Endothelial cell of umbilical vein (primary cell): ENCODE data around the gene PARP16. TPM values are rescaled to one million over a fixed set of nuclear protein-coding genes. Genes with fewer than 3 reads are reported as not detected.

Experiments
- BruUV-seq: library from RNA; stranded (reverse); fragments of 400-500 nt; replicated peaks from 2 replicates; lab custom pipeline; 2021; lab: Mats Ljungman, UMichigan
- CTCF ChIA-PET: fragments of 300-600, 350-600 bp; sonication (Branson Sonifier 250); formaldehyde crosslinking; loops from one replicate; lab custom pipeline; 2021; ENCODE audit warnings: antibody characterized with exemption, inconsistent platforms; lab: Charles Lee
- POLR2A ChIA-PET: fragments of 300-600, 350-600 bp; sonication (Branson Sonifier 250); formaldehyde crosslinking; loops from one replicate; lab custom pipeline; 2021; ENCODE audit warnings: antibody characterized with exemption, inconsistent platforms; lab: Charles Lee
- DNase-seq: peaks from one replicate; pipeline ENCODE4 v3.0.0-alpha.2; 2011; ENCODE audit warnings: low read depth, low spot score
- FAIRE-seq: peaks from 2 replicates; lab custom pipeline; 2011; peaks lifted over from hg19 to GRCh38; lab: Jason Lieb, UNC
- H2AFZ ChIP-seq: 2 replicates; pipeline ENCODE4 v1.6.0; 2012; ENCODE audit warnings: low read depth, low read length, control low read depth, inconsistent platforms
- H3K27ac ChIP-seq: 2 replicates; pipeline ENCODE4 v1.5.1; 2011; ENCODE audit warnings: low read depth, mild to moderate bottlenecking, control low read depth, low read length, moderate library complexity; ENCODE audit not compliant: insufficient read depth
- H3K27me3 ChIP-seq, 2 experiments: 2 replicates each; pipeline versions ENCODE4 v1.6.0 to v1.6.1; 2011; ENCODE audit warnings: low read length in 2 of 2, mixed read lengths in 1 of 2; ENCODE audit not compliant: control insufficient read depth in 2 of 2, insufficient read depth in 2 of 2
- H3K36me3 ChIP-seq, 2 experiments: 2 replicates in 1 of 2; 3 replicates in 1 of 2; pipeline ENCODE4 v1.5.1; 2011; ENCODE audit warnings: low read length in 2 of 2, mild to moderate bottlenecking in 1 of 2, moderate library complexity in 1 of 2; ENCODE audit not compliant: control insufficient read depth in 2 of 2, insufficient read depth in 2 of 2; ENCODE audit errors: extremely low read depth in 1 of 2
- H3K4me1 ChIP-seq: 3 replicates; pipeline ENCODE4 v1.5.1; 2011; ENCODE audit warnings: mild to moderate bottlenecking, low read length; ENCODE audit not compliant: control insufficient read depth, insufficient read depth; ENCODE audit errors: extremely low read depth
- H3K4me2 ChIP-seq: 2 replicates; pipeline ENCODE4 v1.6.1; 2011; ENCODE audit warnings: low read length, control low read depth, mixed read lengths; ENCODE audit not compliant: insufficient read depth
- H3K4me3 ChIP-seq, 3 experiments: fragments of 200-600 bp in 1 of 3; sonication (generic), shearing (Covaris generic) in 1 of 3; replicated peaks in 1 of 3; 2 replicates each; pipeline ENCODE4 v1.5.1; 2011 to 2016; ENCODE audit warnings: control low read depth in 3 of 3, low read length in 3 of 3, mild to moderate bottlenecking in 2 of 3, inconsistent platforms in 1 of 3, low read depth in 1 of 3, moderate library complexity in 1 of 3; ENCODE audit not compliant: insufficient read depth in 1 of 3
- H3K79me2 ChIP-seq: 2 replicates; pipeline ENCODE4 v1.6.0; 2012; ENCODE audit warnings: low read length, inconsistent platforms; ENCODE audit not compliant: control insufficient read depth, insufficient read depth
- H3K9ac ChIP-seq: replicated peaks from 2 replicates; pipeline ENCODE3; 2011; ENCODE audit warnings: low read length, control low read depth; ENCODE audit not compliant: insufficient read depth; ENCODE audit errors: extremely low read depth
- H3K9me1 ChIP-seq: replicated peaks from 3 replicates; pipeline ENCODE4 v1.6.0; 2011; ENCODE audit warnings: mild to moderate bottlenecking, low read length; ENCODE audit not compliant: control insufficient read depth, insufficient read depth; ENCODE audit errors: extremely low read depth
- H3K9me3 ChIP-seq: replicated peaks from 2 replicates; pipeline ENCODE4 v1.5.1; 2012; ENCODE audit warnings: low read length, inconsistent platforms; ENCODE audit not compliant: control insufficient read depth, insufficient read depth
- H4K20me1 ChIP-seq: replicated peaks from 2 replicates; pipeline ENCODE3; 2011; ENCODE audit warnings: mild to moderate bottlenecking, low read length; ENCODE audit not compliant: control insufficient read depth, insufficient read depth; ENCODE audit errors: extremely low read depth
- EZH2 ChIP-seq: IDR thresholded peaks from 2 replicates; pipeline ENCODE4 v1.6.1; 2012; ENCODE audit warnings: borderline replicate concordance, low read depth, mild to moderate bottlenecking, moderate library complexity, low read length, inconsistent platforms; ENCODE audit not compliant: severe bottlenecking
- FOS ChIP-seq: IDR thresholded peaks from 2 replicates; pipeline ENCODE4 v1.6.1; 2011; ENCODE audit warnings: mild to moderate bottlenecking, low read length, moderate library complexity, borderline replicate concordance; ENCODE audit not compliant: insufficient read depth
- GATA2 ChIP-seq: IDR thresholded peaks from 2 replicates; pipeline ENCODE4 v1.7.0; 2011; ENCODE audit warnings: low read depth, mild to moderate bottlenecking, moderate library complexity, mixed read lengths, low read length; ENCODE audit not compliant: insufficient read length, insufficient read depth
- JUN ChIP-seq: IDR thresholded peaks from 2 replicates; pipeline ENCODE4 v1.6.1; 2011; ENCODE audit warnings: borderline replicate concordance, low read depth; ENCODE audit not compliant: insufficient read length, insufficient read depth
- MYC ChIP-seq: IDR thresholded peaks from one replicate; pipeline ENCODE4 v1.6.1; 2011; ENCODE audit warnings: mild to moderate bottlenecking, low read depth, low read length
- POLR2A ChIP-seq: IDR thresholded peaks from 2 replicates; pipeline ENCODE4 v1.6.1; 2012; ENCODE audit warnings: low read depth, mild to moderate bottlenecking, control low read depth, low read length
- POLR2AphosphoS5 ChIP-seq: IDR thresholded peaks from 2 replicates; pipeline ENCODE4 v1.6.1; 2012; ENCODE audit warnings: low read depth, mild to moderate bottlenecking, control low read depth, low read length, moderate library complexity; ENCODE audit not compliant: insufficient read depth
- dilution Hi-C: fragments of 300-500 bp; cut with MboI; formaldehyde crosslinking; loops from one replicate; pipeline ENCODE4 v1.15.0; 2019; ENCODE audit warnings: low sequenced_read_pairs; ENCODE audit not compliant: extremely low pct_ligation_motif_present
- intact Hi-C: fragments of 100-400 bp; cut with micrococcal nuclease; formaldehyde crosslinking; loops from one replicate; pipeline ENCODE4 v1.10.0; 2022
- polyA plus RNA-seq, 4 experiments: library from polyadenylated mRNA; depleted of rRNA in 3 of 4; stranded (reverse) in 3 of 4; unstranded in 1 of 4; fragments of >200 nt; gene quantifications; 2 replicates each; pipeline versions ENCODE4 v1.2.1 to v1.2.3, GENCODE V29; 2011 to 2012; ENCODE audit warnings: missing spikeins in 1 of 4
- total RNA-seq: library from RNA; stranded (reverse); gene quantifications from 2 replicates; pipeline ENCODE4 v1.2.3, GENCODE V29; 2021
- TF ChIP-seq, protein P1 (sequence below): IDR thresholded peaks from 2 replicates; pipeline ENCODE4 v1.6.1; 2011; ENCODE audit not compliant: insufficient read depth, insufficient read length
- TF ChIP-seq, protein P2 (sequence below), 2 donors: IDR thresholded peaks; 1 replicate in 1 of 2; 2 replicates in 1 of 2; pipeline ENCODE4 v1.5.1; 2011; ENCODE audit warnings: low read length in 2 of 2, mild to moderate bottlenecking in 2 of 2, moderate library complexity in 2 of 2, control low read depth in 1 of 2, inconsistent platforms in 1 of 2, low read depth in 1 of 2; ENCODE audit not compliant: insufficient read depth in 1 of 2; ENCODE audit errors: extremely low read depth in 1 of 2

The PARP16 gene
- total and polyA plus RNA-seq, 2 donors (not counting 3 experiments of a cell fraction or from before 2014, with no cell fraction given): 3.9 to 6.3 TPM

DNA sequence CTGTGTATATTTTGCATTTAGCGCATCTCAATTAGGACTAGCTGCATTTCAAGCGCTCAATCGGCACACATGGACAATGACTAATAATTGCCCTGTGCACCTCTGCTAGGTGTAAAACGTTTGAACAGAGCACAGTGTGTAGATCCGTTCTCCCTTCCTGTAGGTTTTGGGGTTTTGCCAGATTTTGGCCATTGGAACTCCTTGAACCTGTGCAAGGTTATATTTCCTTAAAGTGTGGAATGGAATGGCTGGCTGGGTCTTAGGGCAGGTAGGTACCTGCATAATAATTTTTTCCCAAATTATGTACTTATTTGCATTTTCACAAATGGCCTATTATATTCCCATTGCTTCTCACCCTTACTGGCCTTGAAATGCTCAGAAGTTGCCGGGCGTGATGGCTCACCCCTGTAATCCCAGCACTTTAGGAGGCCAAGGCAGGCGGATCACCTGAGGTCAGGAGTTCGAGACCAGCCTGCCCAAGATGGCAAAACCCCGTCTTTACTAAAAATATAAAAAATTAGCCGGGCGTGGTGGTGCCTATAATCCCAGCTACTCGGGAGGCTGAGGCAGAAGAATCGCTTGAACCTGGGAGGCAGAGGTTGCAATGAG, 18.6 kb upstream of the PARP16 start:
- Histone ChIP-seq H3K4me3 (no peak overlapping the region), H3K79me2 (no peaks in the 10 kb centered on the region), H2AFZ (no peak overlapping the region), H3K27me3 (peaks cover 0 to 2% of the 10 kb centered on the region in 2 experiments), H3K9ac (no peak overlapping the region), H3K4me2 (peak overlapping the region; percentile 14), H4K20me1 (no peaks in the 10 kb centered on the region), H3K4me1 (peaks cover 9% of the 10 kb centered on the region), H3K36me3 (no peaks in the 10 kb centered on the region), H3K9me1 (no peaks in the 10 kb centered on the region), H3K9me3 (no peaks in the 10 kb centered on the region), H3K27ac (no peak overlapping the region)
- BruUV-seq: no TSS peak
- intact Hi-C loops (loop anchor here (2.0 kb wide), 1 partner anchor 120 kb away; the partner anchor contains the start of gene CLPX), dilution Hi-C loops (no loop called here)
- TF ChIP-seq GATA2 (no peak), JUN (peak; percentile 36)
- FAIRE-seq: no peak
- DNase-seq: no peak
- POLR2A ChIA-PET: interaction anchor here (0.6 to 1.9 kb wide), 29 partner anchors 10 to 987 kb away, joined by 3 to 39 read pairs (median 4); partner anchors contain the start of genes CLPX, PARP16, PLEKHO2 and UBAP1L
- CTCF ChIA-PET: interaction anchor here (0.6 to 2.1 kb wide), 9 partner anchors 7 to 120 kb away, joined by 3 to 14 read pairs (median 4); partner anchors contain the start of genes CLPX and PARP16

DNA sequence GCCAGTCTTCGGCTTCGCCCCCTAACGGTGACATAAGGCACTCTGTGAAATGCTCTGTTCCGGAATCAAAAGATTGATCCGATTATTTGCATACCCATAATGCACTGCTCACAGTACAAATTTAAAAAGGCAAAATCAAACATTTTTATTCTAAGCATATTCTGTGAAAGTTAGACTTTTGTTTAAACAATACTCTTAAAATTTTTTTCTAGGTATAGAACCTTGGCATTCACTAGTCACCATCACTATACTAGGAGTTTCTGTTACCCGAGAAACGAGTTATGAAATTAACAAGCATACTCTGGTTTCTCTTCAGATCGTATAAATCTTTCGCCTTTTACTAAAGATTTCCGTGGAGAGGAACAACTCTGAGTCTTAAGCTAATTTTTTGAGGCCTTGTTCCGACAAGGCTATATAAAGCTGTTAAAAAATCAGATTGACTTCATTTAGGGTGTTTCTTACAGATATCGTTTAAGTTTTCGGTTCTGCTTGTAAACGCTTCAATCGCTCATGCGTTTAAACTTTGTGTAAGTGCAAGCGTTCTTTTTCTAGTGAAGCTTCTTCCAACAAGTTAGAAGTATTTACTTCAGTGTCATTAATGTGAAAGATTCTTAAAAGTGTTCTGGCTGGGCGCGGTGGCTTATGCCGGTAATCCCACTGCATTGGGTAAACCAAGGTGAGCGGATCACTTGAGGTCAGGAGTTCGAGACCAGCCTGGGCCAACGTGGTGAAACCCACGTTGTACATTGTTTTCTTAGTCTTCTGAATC, 17.9 kb upstream of the PARP16 start, which contains the start of gene RNU5B-1:
Gene RNU5B-1, plus strand, starts transcription at position 297 of the 769 bp plus-strand sequence.
- H3K4me2 ChIP-seq: peak within 1 kb of the TSS; percentile 99
- peak within 1 kb of the TSS; percentile 100 for H3K27ac ChIP-seq
- peak within 1 kb of the TSS; percentile 99 for H2AFZ ChIP-seq
- CTCF ChIA-PET: interaction anchor here (0.8 to 2.1 kb wide), 9 partner anchors 8 to 119 kb away, joined by 3 to 14 read pairs (median 4); partner anchors contain the start of genes CLPX and PARP16
- DNase-seq (peak; percentile 92), FAIRE-seq (peak; percentile 89)
- H3K27me3 ChIP-seq: peaks cover 0 to 2% of the 10 kb centered on the region in 2 experiments
- BruUV-seq: TSS peak; percentile 99
- H3K9me1 ChIP-seq: no peaks in the 10 kb centered on the region
- peaks cover 9% of the 10 kb centered on the region for H3K4me1 ChIP-seq
- POLR2A ChIA-PET: interaction anchor here (0.5 to 1.9 kb wide), 32 partner anchors 8 to 1439 kb away, joined by 3 to 39 read pairs (median 4); partner anchors contain the start of genes CLPX, PARP16, PLEKHO2 and UBAP1L
- no peaks in the 10 kb centered on the region for H3K79me2 ChIP-seq
- H3K9me3 ChIP-seq: no peaks in the 10 kb centered on the region
- no peaks in the 10 kb centered on the region for H3K36me3 ChIP-seq
- no peaks in the 10 kb centered on the region for H4K20me1 ChIP-seq
- intact Hi-C loops (loop anchor here (1.0 to 2.0 kb wide), 2 partner anchors 8 to 120 kb away; partner anchors contain the start of genes CLPX and RNU5A-1), dilution Hi-C loops (no loop called here)
- peak within 1 kb of the TSS; percentile 49 to 82 (median 53) for H3K4me3 ChIP-seq
- TF ChIP-seq POLR2A (peak; percentile 100), EZH2 (no peak), FOS (no peak), POLR2AphosphoS5 (peak; percentile 100), JUN (peak; percentile 15), GATA2 (no peak), MYC (no peak)
- TF ChIP-seq, protein P1, sequence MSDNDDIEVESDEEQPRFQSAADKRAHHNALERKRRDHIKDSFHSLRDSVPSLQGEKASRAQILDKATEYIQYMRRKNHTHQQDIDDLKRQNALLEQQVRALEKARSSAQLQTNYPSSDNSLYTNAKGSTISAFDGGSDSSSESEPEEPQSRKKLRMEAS: peak; percentile 29
- TF ChIP-seq, protein P2, sequence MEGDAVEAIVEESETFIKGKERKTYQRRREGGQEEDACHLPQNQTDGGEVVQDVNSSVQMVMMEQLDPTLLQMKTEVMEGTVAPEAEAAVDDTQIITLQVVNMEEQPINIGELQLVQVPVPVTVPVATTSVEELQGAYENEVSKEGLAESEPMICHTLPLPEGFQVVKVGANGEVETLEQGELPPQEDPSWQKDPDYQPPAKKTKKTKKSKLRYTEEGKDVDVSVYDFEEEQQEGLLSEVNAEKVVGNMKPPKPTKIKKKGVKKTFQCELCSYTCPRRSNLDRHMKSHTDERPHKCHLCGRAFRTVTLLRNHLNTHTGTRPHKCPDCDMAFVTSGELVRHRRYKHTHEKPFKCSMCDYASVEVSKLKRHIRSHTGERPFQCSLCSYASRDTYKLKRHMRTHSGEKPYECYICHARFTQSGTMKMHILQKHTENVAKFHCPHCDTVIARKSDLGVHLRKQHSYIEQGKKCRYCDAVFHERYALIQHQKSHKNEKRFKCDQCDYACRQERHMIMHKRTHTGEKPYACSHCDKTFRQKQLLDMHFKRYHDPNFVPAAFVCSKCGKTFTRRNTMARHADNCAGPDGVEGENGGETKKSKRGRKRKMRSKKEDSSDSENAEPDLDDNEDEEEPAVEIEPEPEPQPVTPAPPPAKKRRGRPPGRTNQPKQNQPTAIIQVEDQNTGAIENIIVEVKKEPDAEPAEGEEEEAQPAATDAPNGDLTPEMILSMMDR (IDR thresholded peaks at IDR 0.05; ENCODE audit: extremely low read depth in 1 of 2, insufficient read depth in 1 of 2, low read depth in 1 of 2, low read length in 2 of 2): peak; percentile 76 to 87
- H3K9ac ChIP-seq: peak within 1 kb of the TSS; percentile 98
